NCI-H460 (cell line): ENCODE data around the gene ZNF444. TPM values are rescaled to one million over a fixed set of nuclear protein-coding genes. Genes with fewer than 3 reads are reported as not detected.
"Not testable (repeated sequence)": the region's sequence is repeated elsewhere in the genome, so short reads cannot be mapped to it uniquely, and the experiment has no call there.

Experiments used
- DNase-seq: peaks from one replicate; pipeline ENCODE4 v3.0.0-alpha.2; 2016; ENCODE audit warnings: low read depth; ENCODE audit errors: extremely low read depth
- total RNA-seq: library from RNA; depleted of rRNA; stranded (reverse); fragments of >200 nt; shearing (Covaris generic); gene quantifications from 2 replicates; pipeline ENCODE4 v1.2.3, GENCODE V29; 2014

The ZNF444 gene
- total RNA-seq, 1 experiment from 2014 or later = 9.0 TPM

DNA sequence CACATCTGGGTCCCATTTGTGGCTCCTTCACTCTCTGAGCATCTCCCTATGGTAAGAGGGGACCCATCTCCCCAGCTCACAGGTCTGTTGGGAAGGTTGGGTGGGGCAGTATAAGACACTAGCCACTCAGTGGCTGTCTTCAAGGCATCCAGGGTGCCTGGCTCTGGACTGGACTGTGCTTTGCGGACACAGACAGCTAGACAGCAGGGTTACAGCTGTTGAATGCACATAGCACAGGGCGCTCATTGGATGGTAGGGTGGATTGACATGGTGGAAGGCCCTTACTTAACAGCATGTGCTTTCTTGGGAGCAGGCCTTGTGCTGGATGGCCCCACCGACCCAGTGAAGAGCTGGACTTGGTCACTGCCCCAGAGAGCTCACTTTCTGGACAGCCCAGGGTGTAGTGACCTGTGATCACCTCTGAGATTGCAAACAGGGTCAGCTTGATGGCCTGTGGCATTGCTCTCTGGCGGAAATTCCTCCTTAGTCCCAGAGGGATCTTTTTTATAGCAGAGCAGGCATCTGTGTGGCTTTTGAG is 1.9 kb downstream of the ZNF444 start:
- DNase-seq = no peak

DNA sequence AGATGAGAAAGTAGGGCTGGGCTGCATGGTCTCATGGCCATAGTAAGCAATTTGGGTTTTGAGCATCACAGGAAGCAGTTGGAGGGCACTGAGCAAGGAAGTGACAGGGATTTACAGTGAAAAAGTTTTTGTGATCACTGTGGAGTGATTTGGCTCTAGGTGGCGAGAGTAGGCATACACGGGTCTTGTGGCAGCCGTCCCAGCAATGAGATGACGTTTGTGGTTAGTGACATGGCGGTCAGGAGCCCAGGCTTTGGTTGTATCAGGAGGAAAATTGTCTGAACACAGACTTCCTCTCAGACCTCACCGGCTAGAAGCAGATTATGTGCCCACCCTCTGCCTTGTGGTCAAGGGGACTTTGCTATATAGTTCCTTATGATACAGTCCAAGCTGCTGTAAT is 3.3 kb downstream of the ZNF444 start:
- no peak for DNase-seq

- no peak for DNase-seq
Observed at GRCh38 chr19:56144831-56145230, 3.7 kb downstream of the ZNF444 start.

GRCh38 chr19:56145698-56146097 is 4.6 kb downstream of the ZNF444 start:
- DNase-seq = no peak

DNA sequence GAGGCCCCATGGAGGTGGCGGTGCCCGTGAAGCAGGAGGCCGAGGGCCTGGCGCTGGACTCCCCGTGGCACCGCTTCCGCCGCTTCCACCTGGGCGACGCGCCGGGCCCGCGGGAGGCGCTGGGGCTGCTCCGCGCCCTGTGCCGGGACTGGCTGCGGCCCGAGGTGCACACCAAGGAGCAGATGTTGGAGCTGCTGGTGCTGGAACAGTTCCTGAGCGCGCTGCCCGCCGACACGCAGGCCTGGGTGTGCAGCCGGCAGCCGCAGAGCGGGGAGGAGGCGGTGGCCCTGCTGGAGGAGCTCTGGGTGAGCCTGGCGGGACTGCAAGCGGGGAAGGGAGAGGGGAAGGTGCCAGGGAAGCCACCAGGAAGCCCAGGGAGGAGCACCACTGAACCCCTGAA is 5.8 kb downstream of the ZNF444 start:
- no peak for DNase-seq

- no peak for DNase-seq
Observed at GRCh38 chr19:56147307-56147706, 6.2 kb downstream of the ZNF444 start.

GRCh38 chr19:56148096-56148495 is 7.0 kb downstream of the ZNF444 start:
- no peak for DNase-seq

DNA sequence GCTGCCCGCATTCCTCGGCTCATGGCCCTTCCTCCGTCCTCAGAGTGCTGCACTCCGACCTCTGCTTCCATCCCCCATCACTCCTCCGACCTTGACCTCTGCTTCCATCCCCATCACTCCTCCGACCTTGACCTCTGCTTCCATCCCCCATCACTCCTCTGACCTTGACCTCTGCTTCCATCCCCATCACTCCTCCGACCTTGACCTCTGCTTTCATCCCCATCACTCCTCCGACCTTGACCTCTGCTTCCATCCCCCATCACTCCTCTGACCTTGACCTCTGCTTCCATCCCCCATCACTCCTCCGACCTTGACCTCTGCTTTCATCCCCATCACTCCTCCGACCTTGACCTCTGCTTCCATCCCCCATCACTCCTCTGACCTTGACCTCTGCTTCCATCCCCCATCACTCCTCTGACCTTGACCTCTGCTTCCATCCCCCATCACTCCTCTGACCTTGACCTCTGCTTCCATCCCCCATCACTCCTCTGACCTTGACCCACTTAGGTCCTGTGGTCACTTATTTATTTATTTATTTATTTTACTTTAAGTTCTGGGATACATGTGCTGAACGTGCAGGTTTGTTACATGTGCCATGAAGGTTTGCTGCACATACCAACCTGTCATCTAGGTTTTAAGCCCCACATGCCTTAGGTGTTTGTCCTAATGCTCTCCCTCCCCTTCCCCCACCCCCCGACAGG is 8.0 kb downstream of the ZNF444 start:
- not testable (repeated sequence) for DNase-seq

DNA sequence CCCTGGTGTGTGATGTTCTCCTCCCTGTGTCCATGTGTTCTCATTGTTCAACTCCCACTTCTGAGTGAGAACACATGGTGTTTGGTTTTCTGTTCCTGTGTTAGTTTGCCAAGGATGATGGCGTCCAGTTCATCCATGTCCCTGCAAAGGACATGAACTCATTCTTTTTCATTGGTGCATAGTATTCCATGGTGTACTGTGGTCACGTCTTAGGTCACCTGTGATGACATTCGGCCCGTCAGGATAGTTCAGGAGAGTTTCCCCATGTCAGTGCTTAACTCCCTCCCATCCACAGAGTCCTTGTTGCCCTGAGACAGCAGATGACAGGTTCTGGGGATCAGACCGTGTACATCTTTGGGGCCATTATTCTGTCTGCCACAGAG is 8.6 kb downstream of the ZNF444 start:
- no peak for DNase-seq

GRCh38 chr19:56150358-56150757 is 9.3 kb downstream of the ZNF444 start:
- DNase-seq = no peak

DNA sequence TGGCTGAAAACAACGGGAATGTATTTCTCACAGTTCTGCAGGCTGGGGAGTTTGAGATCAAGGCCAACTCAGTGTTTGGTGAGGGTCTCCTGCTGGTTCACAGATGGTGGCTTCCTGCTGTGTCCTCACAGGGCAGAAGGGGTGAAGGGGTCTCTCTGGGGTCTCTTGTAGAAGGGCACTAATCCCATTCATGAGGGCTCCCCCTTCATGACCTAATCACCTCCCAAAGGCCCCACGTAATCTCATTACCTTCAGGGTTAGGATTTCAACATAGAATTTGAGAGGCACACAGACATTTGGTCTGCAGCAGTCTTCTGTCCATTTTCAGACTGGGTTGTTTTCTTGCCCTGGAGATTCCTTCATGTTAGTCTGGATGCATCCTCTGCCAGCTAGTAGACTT is 11.6 kb downstream of the ZNF444 start:
- no peak for DNase-seq

DNA sequence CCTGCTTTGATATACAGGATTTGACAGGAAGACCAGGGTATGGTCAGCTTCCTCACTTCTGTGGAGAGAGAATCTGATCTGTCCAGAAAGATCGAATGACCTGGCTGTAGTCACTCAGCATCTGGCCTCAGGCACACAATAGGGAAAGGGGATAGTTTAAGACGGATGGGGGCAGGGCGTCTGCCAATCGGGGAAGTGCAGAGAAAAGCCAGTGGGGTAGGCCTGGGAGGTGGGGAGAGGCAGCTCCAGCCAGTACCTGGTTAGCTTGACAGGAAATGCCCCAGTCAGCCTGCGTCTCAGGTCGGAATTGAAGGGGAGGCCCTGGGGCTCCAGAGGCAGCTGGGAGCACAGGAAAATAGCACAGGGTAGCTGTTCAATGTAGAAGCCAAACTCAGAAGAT is 12.4 kb downstream of the ZNF444 start:
- no peak for DNase-seq

GRCh38 chr19:56155124-56155687 is 14.1 kb downstream of the ZNF444 start:
- DNase-seq = peak; percentile 28

DNA sequence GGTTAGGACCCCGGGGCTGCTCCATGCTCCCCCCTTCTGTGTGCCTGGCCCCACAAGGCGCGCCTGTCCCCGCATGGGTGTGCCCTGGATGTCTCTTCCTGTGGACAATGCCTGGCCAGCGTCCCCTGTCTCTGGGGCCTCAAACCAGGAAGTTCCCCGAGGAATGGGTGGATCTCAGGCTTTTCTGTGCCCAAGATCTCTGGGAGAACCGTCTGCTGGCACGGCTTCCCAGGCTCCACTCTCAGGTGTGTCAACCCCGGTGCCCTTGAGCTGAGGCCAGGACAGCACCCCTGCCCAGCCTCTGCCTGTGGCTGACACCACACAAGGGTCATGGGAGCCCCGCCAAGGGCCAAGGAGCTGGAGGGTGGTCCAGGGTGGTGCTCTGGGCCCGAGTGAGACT is 15.7 kb downstream of the ZNF444 start:
- no peak for DNase-seq

DNA sequence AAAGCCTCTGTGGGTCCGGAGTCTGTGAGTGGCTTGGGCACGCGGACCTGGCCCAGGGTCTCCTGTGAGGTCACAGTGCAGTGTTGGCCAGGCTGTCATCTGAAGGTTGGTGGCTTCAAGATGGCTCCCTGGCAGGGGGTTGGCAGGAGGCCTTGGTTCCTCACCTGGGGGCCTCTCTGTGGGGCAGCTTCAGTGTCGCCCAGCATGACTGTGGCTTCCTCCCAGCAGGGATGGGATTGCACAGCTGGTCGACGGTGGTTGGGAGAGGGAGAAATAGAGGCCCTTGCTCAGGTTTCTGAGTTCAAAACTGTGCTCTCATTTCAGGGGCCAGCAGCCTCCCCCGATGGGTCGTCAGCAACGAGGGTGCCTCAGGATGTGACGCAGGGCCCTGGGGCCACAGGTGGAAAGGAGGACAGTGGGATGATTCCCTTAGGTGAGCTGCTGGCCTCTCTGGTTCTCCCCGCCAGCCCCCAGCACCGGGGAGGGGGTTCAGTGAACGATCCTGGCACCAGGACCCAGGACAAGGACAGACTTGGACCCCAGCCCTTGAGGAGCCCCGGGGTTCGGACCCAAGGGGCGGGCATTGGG is 17.2 kb downstream of the ZNF444 start:
- DNase-seq = no peak

- DNase-seq = no peak
Observed at GRCh38 chr19:56159009-56159559, 18.0 kb downstream of the ZNF444 start.

DNA sequence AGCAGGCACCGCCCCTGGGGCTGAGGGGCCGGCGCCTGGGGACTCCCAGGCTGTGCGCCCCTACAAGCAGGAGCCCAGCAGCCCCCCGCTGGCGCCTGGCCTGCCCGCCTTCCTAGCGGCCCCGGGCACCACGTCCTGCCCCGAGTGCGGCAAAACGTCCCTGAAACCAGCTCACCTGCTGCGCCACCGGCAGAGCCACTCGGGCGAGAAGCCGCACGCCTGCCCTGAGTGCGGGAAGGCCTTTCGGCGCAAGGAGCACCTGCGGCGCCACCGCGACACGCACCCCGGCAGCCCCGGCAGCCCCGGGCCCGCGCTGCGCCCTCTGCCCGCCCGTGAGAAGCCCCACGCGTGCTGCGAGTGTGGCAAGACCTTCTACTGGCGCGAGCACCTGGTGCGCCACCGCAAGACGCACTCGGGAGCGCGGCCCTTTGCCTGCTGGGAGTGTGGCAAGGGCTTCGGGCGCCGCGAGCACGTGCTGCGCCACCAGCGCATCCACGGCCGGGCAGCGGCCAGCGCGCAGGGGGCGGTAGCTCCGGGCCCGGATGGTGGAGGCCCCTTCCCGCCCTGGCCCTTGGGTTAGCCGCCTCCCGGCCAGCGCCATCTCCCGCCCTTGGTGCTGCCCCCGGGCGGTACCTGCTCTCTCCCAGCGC is 18.7 kb downstream of the ZNF444 start:
- DNase-seq = no peak

DNA sequence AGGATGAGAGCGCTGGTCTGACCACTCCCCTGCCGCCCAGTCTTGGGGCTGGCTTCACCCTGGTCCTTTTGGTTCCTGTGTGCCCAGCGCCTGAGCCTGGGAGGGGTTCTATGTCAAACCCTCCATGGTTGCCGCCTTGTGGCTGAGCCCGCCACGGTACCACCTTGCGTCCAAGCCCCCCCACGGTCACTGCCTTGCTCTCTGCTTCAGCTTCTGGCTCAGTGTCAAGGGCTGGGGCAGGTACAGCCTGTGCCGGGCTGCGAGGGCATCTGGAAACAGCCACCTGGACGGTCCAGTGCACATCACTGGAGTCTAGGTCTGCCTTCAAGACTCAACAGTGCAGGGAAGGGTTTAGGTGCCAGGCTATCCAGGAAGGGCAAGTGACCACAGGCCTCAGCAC is 20.4 kb downstream of the ZNF444 start:
- no peak for DNase-seq

- no peak for DNase-seq
Observed at GRCh38 chr19:56162258-56162657, 21.2 kb downstream of the ZNF444 start.

DNA sequence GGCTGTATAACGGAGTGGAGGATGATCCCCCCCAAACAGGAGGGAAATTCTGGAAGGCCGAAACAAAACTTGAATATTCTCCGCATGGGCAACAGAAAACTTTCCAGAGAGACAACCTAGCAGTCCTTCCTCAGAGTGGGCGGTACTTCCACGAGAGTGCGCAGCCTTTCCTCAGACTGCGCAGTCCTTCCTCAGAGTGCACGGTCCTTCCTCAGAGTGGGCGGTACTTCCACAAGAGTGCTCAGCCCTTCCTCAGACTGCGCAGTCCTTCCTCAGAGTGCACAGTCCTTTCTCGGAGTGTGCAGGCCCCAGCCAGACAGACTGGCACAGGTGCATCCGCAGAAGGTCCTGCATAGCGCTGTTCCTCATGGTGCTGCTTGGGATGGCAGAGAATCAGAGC is 22.0 kb downstream of the ZNF444 start:
- DNase-seq = no peak

DNA sequence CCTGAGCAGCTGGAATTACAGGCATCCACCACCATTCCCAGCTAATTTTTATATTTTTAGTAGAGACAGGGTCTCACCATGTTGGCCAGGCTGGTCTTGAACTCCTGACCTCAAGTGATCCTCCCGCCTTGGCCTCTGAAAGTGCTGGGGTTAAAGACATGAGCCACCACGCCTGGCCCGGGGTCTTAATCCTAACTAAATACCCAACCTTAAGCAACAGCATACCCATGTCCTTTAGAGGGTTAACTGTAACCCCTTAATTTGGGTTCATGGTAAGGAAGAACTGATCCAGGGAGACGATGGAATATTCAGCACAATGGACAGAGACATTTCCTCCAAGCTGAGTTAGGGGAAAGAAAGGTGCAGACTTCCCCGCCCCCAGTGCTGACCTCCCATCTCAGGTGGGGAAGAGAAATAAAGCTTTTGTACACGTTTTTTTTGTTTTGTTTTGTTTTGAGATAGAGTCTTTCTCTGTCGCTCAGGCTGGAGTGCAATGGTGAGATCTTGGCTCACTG is 26.0 kb downstream of the ZNF444 start:
- DNase-seq = peak; percentile 18
